ENCODE results near the gene ARSH. TPM values are rescaled to one million over a fixed set of nuclear protein-coding genes. Genes with fewer than 3 reads are reported as not detected.
"Not testable (repeated sequence)": the region's sequence is repeated elsewhere in the genome, so short reads cannot be mapped to it uniquely, and the experiment has no call there.

ARSH gene
- total and polyA plus RNA-seq, 8 donors = 0.13 TPM; not detected in 7

DNA sequence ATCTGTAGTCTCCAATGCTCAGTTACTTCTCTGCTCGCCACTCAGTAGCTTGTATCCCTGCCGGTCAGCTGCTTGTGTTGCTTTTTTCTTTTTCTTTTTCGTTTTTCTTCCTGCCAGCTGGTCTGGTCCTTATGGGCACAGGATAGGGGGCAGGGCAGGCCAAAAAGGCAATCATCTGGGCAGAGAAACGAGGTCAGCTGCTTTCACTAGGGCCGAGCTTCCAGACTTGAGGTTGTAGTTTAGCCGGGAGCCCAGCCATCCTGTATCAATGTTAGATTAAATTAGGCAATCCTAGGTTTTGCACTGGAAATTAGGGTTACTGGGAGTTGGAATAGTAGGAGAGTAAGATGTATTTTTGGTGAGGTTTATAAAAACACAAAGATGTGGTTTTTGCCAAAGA is 38.3 kb downstream of the ARSH start:
- 59 to 84% (median 72%) methylated on average over 6 of the region's 6 CpGs for WGBS, 5 donors
- no peaks in the 10 kb centered on the region for H3K4me1 ChIP-seq

GRCh38 chrX:3046253-3047240 is 40.2 kb downstream of the ARSH start:
- DNase-seq = peak in 1 of 2 donors; percentile 16
- 63 to 77% (median 66%) methylated on average over 10 of the region's 10 CpGs for WGBS, 5 donors
- Histone ChIP-seq H3K27me3 (no peaks in the 10 kb centered on the region), H3K4me1 (no peaks in the 10 kb centered on the region), H3K36me3 (no peaks in the 10 kb centered on the region), H3K9me3 (no peaks in the 10 kb centered on the region), H3K27ac (peak overlapping the region in 1 of 5 donors; percentile 20), H3K4me3 (no peak overlapping the region)
- TF ChIP-seq EP300 (IDR thresholded peaks at IDR 0.05) (no peak), POLR2A (IDR thresholded peaks at IDR 0.05) (no peak), POLR2AphosphoS5 (IDR thresholded peaks at IDR 0.05) (no peak)
- TF ChIP-seq, protein P1, sequence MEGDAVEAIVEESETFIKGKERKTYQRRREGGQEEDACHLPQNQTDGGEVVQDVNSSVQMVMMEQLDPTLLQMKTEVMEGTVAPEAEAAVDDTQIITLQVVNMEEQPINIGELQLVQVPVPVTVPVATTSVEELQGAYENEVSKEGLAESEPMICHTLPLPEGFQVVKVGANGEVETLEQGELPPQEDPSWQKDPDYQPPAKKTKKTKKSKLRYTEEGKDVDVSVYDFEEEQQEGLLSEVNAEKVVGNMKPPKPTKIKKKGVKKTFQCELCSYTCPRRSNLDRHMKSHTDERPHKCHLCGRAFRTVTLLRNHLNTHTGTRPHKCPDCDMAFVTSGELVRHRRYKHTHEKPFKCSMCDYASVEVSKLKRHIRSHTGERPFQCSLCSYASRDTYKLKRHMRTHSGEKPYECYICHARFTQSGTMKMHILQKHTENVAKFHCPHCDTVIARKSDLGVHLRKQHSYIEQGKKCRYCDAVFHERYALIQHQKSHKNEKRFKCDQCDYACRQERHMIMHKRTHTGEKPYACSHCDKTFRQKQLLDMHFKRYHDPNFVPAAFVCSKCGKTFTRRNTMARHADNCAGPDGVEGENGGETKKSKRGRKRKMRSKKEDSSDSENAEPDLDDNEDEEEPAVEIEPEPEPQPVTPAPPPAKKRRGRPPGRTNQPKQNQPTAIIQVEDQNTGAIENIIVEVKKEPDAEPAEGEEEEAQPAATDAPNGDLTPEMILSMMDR (IDR thresholded peaks at IDR 0.05) = no peak
- intact Hi-C loops (cut with DNase I; ENCODE audit: low total_unique reads) = no loop called here

More for the DNA sequence above, 38.3 kb downstream of the ARSH start:
- Histone ChIP-seq H3K36me3 (no peaks in the 10 kb centered on the region), H3K4me3 (no peak overlapping the region), H3K27ac (no peak overlapping the region), H3K27me3 (no peaks in the 10 kb centered on the region), H3K9me3 (no peaks in the 10 kb centered on the region)
- TF ChIP-seq POLR2AphosphoS5 (IDR thresholded peaks at IDR 0.05) (no peak), EP300 (IDR thresholded peaks at IDR 0.05) (no peak), POLR2A (IDR thresholded peaks at IDR 0.05) (no peak)
- TF ChIP-seq, protein P1 (IDR thresholded peaks at IDR 0.05) = no peak
- no peak for DNase-seq
- intact Hi-C loops (cut with DNase I; ENCODE audit: low total_unique reads) = no loop called here

- intact Hi-C loops (cut with DNase I; ENCODE audit: low total_unique reads); H3K27ac ChIP-seq; H3K36me3 ChIP-seq; H3K9me3 ChIP-seq; H3K27me3 ChIP-seq; H3K4me3 ChIP-seq; H3K4me1 ChIP-seq: not testable (repeated sequence)
- WGBS, 5 donors = 75 to 92% (median 84%) methylated on average over 2 to 11 of the region's 11 CpGs
- DNase-seq = peak in 1 of 2 donors; percentile 19
Observed at GRCh38 chrX:3050523-3051175, 44.3 kb downstream of the ARSH start.

DNA sequence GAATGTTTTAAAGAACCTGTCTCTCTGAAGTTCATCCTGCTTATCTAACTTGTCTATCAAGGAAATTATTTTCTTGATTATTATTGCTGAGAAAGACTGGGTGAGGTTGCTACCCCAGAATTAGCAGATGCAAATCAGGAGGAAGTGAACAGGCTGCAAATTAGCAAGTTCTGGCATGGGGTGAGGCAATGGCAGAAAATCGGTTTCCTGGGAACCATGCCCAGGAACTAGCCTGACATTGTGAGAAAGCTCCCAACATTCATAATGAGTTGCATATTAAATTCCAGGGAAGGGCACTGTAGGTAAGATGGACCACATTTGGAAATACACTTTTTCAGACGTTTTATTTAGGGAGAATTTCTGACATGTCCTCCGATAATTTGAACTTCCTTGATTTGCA is 46.5 kb downstream of the ARSH start:
- Histone ChIP-seq H3K36me3 (no peaks in the 10 kb centered on the region), H3K27ac (no peak overlapping the region), H3K9me3 (no peaks in the 10 kb centered on the region), H3K4me1 (no peaks in the 10 kb centered on the region), H3K27me3 (no peaks in the 10 kb centered on the region), H3K4me3 (no peak overlapping the region)
- 48 to 72% (median 57%) methylated on average over 3 of the region's 3 CpGs for WGBS, 5 donors
- intact Hi-C loops (cut with DNase I; ENCODE audit: low total_unique reads) = no loop called here
- no peak for TF ChIP-seq EP300 (IDR thresholded peaks at IDR 0.05)
- TF ChIP-seq POLR2AphosphoS5 (IDR thresholded peaks at IDR 0.05) = no peak
- TF ChIP-seq, protein P1 (IDR thresholded peaks at IDR 0.05) = no peak
- TF ChIP-seq POLR2A (IDR thresholded peaks at IDR 0.05) = no peak
- no peak for DNase-seq

All from stomach (tissue), 9 donors.